ENCODE measurements around the gene FGF14.
"Not testable (repeated sequence)": the region's sequence is repeated elsewhere in the genome, so short reads cannot be mapped to it uniquely, and the experiment has no call there.

Gene FGF14

GRCh38 chr13:102127153-102127552 lies 274.7 kb downstream of the FGF14 start:
- no peak for DNase-seq

GRCh38 chr13:102122147-102122546 lies 279.7 kb downstream of the FGF14 start:
- DNase-seq: no peak

- no peak for DNase-seq
These were observed 284.5 kb downstream of the FGF14 start for GRCh38 chr13:102117175-102117831.

- no peak for DNase-seq
These were observed 298.4 kb downstream of the FGF14 start for GRCh38 chr13:102103469-102103868.

DNA sequence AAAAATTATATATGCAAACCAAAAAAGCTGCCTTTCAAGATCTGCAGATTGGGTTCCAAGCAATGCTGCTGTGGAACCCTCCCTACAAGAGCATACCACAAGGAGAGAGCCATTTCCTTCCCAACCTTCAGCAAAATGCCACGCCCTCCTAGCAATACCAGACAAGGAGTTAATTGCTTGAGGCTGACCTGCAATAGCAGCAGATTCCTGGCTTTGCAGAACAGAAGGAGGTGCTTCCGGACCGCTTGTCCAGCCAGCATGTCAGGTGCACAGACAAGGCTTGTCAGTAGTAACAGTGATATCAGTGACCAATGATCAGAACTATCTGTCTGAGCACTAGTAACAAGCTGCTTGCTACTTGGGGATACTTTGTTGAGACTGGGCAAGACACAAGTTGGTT lies 301.6 kb downstream of the FGF14 start:
- DNase-seq: no peak

DNA sequence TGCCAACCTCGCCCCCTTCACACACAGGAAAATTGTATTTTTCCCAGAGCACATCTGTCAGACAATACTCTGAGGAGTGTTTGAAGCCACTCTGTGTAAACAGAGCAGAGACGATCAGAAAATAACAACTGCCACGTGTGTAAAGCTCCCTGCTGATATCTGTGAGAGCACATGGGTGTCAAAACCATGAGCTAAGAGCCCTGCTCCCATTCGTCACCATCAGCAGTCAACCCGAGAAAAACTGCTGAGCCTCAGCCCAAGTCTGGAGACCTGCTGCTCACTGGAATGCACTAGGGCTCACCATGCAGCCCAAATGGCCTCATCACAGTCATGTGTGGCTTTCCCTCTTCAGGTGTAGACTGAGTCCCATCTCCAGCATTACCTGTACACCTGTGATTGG lies 304.1 kb downstream of the FGF14 start:
- DNase-seq: peak; percentile 52 to 58

- DNase-seq: not testable (repeated sequence)
These were observed 308.6 kb downstream of the FGF14 start for GRCh38 chr13:102093288-102093687.

DNA sequence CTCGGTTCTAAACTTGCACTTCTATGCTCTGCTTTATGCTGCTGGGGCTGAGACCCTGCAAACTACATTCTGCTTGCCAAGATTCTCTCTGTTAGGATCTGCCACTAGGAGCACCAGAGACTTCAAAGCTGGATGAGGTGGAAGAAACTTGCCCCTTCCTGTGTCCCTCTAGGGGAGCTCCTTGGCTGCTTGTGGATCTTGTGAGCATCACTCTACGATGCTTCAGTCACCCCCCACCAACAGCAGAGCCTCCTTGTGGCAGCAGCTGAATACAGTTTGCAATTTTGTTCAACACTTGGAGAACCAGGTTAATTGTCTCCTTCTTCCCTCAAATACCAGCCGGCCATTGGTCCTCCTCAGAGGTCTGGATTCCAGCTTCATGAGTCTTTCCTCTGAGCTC lies 310.6 kb downstream of the FGF14 start:
- no peak for DNase-seq

DNA sequence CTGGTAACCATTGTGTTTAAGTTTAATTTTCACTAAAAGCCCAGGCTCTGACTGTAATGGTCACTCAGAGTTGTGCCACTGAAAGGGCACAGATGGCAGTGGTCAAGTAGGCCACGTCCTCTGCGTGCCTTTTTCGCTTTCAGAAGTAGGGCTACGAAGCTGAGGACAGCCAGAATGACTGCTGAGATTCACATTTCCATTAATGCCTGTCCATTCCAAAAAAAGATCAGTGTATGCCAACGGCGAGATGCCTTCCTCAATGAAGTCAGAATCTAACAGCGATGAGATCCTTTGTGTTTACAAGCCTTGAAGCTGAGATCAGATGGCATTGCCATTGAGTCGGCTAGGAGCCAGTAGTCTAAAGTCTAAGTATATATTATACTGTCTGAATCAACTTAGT lies 311.3 kb downstream of the FGF14 start:
- no peak for DNase-seq

GRCh38 chr13:102089722-102090121 lies 312.1 kb downstream of the FGF14 start:
- DNase-seq: no peak

- DNase-seq: no peak
These were observed 312.7 kb downstream of the FGF14 start for GRCh38 chr13:102089177-102089576.

DNA sequence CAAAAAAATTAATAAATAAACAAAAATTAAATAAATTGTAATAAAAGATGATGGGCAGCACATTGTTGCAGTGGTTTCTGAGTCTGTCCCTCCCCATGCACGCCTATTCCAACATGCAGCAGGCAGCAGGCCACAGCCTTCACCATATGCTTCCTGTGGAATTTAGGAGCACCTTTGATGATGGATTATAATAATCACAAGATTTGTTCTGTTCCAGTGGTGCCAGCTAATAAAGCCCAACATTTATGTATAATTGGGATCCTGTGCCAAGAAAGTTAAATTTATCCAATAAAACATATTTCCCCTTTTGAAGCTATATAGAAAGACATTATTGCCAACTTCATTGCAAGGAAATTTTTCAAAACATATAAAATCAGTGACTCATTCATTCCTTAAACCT lies 328.6 kb downstream of the FGF14 start:
- DNase-seq: no peak

DNA sequence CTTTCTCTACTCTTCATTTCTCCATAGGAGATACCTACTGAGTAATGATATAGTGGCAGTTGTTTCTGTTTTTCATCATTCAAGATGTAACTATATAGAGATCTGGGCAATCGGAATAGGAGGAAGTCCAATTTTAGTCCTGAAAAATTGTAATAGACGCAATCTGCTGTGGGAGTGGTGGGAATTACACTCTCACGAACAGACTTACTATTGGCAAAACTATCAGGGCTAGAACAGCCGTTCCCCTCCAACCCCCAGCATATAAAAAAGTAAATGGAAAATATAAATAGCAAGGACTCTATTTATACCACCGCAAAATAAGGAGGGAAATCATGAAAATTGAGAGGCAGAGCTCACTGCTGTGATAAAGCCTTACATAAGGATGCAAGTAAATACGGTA lies 330.1 kb downstream of the FGF14 start:
- no peak for DNase-seq

DNA sequence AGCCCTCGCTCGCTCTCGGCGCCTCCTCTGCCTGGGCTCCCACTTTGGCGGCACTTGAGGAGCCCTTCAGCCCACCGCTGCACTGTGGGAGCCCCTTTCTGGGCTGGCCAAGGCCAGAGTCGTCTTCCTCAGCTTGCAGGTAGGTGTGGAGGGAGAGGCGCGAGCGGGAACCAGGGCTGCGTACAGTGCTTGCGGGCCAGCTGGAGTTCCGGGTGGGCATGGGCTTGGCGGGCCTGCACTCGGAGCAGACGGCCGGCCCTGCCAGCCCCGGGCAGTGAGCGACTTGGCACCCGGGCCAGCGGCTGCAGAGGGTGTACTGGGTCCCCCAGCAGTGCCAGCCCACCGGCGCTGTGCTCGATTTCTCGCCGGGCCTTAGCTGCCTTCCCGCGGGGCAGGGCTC lies 333.5 kb downstream of the FGF14 start:
- DNase-seq: not testable (repeated sequence)

DNA sequence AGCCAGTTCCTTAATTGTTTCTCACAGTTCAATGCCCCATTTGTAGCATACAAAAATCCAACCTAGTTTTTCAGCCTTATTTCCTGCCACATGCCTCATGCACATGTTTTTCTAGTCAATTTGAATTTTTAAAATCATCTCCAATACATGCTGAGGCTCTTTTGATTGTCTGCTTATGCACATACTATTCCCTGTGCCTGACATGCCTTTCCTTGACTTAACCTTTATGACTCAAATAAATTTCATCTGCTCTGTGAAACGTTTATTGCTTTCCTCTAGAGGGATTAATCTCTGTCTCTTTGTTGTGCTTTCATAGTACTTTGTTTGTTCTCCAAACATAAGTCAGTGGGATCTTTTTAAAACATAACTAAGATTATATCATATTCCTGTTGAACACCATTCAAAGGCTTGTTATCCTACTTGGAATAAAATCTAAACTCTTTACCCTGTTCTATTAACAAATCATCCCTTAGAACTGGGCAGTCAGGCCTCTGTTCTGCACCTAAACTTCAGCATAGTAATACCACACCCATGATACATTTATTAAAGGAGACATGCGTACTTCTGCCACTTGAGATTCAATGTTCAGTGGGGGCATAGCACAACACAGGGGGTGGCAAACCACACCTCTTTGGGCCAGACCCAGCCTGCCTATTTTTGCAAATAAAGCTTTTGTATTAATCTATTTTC lies 346.6 kb downstream of the FGF14 start:
- DNase-seq: no peak

GRCh38 chr13:102049853-102050252 lies 352.0 kb downstream of the FGF14 start:
- DNase-seq: no peak

GRCh38 chr13:102045731-102046130 lies 356.1 kb downstream of the FGF14 start:
- DNase-seq: peak; percentile 25 to 49

- DNase-seq: no peak
These were observed 359.1 kb downstream of the FGF14 start for GRCh38 chr13:102042746-102043145.

DNA sequence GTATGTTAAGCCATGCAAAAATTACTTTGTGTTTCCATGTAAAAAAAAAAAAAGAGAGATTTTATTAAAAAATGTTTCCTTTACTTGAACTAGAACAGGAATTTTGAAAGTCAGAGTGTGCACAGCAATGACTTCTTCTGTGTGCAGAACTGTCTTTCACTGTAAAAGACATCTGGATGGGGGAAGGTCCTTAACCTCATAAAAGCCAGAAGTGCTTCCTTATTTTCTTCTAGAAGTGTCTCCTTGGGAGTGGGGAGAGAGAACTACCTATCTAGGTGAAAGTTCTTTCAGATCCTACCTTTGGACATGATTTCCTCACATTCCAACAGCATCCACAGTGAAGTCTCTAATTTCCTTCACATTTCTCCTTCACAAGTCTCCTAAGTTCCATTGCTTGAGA lies 360.3 kb downstream of the FGF14 start:
- no peak for DNase-seq

DNA sequence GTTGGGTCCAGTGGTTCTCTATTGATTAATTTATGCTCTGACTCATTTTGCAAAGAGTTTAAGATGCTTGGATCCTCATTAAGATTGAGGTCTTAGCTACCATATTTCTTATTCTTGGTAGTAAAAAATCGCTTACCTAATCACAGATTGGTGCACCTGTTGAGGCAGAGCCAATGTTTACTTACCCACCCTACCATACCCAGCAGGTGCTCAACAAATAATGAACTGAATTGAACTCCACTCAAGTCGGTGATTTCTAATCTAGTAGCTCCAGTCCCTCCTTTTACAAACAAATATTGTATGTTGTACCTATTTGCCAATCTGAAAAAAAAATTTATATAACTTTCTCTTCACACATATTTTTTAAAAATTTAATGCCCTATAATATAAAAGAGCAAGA lies 361.0 kb downstream of the FGF14 start:
- DNase-seq: peak; percentile 37 to 39

DNA sequence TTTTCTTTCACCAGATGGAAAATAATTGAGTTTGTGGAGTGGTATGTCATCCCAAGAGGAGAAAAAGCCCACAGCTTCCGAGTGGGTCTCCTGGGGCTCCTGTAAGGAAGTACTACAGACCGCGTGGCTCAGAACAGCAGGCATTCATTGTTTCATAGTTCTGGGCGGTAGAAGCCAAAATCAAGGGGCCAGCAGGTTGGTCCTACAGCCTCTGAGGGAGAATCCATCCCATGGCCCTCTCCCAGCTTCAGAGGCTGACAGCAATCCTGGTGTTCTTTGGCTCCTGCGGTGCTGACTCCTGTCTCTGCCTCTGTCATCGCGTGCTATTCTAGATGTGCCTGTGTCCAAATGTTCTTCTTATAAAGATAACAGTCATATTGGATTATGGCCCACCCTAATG lies 362.6 kb downstream of the FGF14 start:
- peak; percentile 24 to 49 for DNase-seq

DNA sequence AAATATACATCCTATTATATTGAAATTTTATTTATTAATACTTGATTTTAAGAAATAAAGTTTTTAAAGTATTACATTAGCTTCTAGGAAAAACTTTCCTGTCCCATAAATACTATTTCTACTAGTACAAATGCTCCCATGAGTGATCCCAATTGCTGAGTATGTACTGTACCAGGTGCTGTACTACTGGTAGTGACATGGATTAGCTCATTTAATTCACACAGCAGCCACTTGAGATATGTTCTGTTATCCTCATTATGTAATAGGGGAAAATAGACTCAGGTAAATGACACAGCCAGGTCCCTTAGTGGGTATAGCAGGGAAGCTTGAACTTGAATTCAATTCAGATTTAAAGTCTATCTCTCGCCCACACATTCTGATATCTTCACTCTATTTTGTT lies 363.1 kb downstream of the FGF14 start:
- DNase-seq: no peak

DNA sequence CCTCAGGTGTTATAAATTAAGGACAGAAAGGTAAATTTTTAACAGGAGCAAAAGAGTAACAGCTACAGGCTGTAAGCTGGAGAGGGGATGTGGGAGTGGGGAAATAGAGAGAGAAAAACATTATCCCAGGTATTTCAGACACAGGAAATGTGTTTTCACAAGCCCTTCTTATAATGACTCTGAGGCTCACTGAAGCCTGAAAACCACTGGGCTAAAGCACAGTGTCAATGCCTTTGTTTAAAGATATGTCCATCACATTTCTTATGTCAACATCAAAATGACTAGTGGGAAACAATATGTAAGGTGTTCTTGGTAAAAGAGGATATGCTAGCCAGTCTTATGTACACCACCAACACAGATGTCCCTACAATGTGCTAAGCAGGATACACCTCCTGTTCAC lies 365.9 kb downstream of the FGF14 start:
- DNase-seq: peak; percentile 73 to 77

DNA sequence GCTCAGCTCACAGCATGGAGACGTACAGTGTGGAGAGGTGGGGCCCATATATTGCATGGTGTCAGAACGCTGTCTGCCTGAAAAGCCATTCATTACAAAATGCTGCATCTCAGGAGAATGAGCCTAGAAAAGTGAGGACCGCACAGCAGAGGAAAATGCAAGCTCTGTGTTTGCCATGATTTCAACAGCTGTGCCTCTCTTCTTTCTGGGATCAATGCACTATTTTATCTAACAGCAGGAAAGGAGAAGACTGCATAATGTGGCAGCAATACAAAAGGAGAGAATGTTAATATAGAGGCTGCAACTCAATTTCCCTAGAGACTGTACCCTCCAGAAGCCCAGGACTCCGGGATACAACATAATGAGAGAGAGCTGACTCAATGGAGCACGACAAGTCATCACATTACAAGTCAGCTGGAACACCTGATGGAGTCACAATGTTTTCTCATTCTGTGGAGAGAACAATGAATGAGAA lies 368.0 kb downstream of the FGF14 start:
- peak; percentile 97 to 98 for DNase-seq

- DNase-seq: peak; percentile 61 to 93
These were observed 368.5 kb downstream of the FGF14 start for GRCh38 chr13:102033386-102033785.
